NT2/D1 (cell line): Measurements from ENCODE around the gene CAMK1D.

Source experiments
- DNase-seq: peaks from one replicate; pipeline ENCODE4 v3.0.0-alpha.2; 2011; ENCODE audit warnings: low read depth, low spot score
- H3K27me3 ChIP-seq: 2 replicates; pipeline ENCODE4 v1.6.0; 2011; ENCODE audit warnings: mild to moderate bottlenecking; ENCODE audit not compliant: insufficient read length, insufficient read depth
- H3K36me3 ChIP-seq: 2 replicates; pipeline ENCODE4 v1.6.1; 2011; ENCODE audit warnings: mild to moderate bottlenecking, low read length, mixed read lengths; ENCODE audit not compliant: insufficient read depth, insufficient read length
- H3K4me1 ChIP-seq: 2 replicates; pipeline ENCODE4 v1.5.1; 2011; ENCODE audit not compliant: insufficient read depth, insufficient read length
- H3K4me3 ChIP-seq: 2 replicates; pipeline ENCODE4 v1.5.1; 2011; ENCODE audit warnings: low read depth; ENCODE audit not compliant: insufficient read length
- H3K9ac ChIP-seq: 2 replicates; pipeline ENCODE4 v1.6.0; 2011; ENCODE audit warnings: low read depth; ENCODE audit not compliant: insufficient read length
- H3K9me3 ChIP-seq: 2 replicates; pipeline ENCODE4 v1.5.1; 2011; ENCODE audit warnings: mild to moderate bottlenecking, low read length; ENCODE audit not compliant: insufficient read depth
- SUZ12 ChIP-seq: IDR thresholded peaks from 2 replicates; pipeline ENCODE4 v1.6.1; 2011; ENCODE audit not compliant: insufficient read length, insufficient read depth; ENCODE audit errors: extremely low read depth
- YY1 ChIP-seq: IDR thresholded peaks from 2 replicates; pipeline ENCODE4 v1.6.1; 2011; ENCODE audit not compliant: insufficient read length, insufficient read depth
- ZNF274 ChIP-seq: IDR thresholded peaks from 2 replicates; pipeline ENCODE4 v1.6.1; 2011; ENCODE audit warnings: mild to moderate bottlenecking, low read depth, low read length

Gene CAMK1D

DNA sequence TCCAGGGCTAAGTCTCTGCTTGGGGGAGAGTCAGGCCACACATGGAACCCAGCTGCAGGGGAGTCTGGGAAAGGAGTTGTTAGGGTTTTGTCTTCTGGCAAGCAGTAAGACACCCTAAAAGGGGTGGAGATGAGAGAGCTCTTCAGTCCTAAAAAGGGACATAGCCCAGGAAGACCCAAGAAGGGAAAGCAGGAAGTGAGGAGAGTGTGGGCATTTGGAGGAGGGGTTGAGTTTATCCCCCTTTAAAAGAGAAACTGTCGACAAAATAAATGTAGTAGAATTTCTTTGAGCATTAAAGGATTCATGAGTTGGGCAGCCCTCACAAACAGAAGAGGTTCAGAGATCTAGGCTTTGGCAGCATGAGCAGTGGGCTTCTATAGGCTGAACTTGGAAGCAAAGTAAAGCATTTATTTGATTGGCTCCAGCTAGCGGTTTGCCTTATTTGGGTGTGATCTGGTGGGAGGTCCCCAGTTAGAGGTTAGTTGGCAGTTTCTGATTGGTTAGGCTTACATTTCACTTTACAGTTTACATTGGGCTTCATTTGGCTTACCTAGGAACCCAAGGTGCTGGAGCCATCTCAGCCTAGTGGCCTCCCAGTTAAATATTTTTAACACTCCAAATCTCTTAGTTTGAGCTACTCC lies 246.7 kb downstream of the CAMK1D start:
- no peak for DNase-seq
- peaks cover 10% of the 10 kb centered on the region; the same call in 1 of the 2 replicates for H3K9me3 ChIP-seq

DNA sequence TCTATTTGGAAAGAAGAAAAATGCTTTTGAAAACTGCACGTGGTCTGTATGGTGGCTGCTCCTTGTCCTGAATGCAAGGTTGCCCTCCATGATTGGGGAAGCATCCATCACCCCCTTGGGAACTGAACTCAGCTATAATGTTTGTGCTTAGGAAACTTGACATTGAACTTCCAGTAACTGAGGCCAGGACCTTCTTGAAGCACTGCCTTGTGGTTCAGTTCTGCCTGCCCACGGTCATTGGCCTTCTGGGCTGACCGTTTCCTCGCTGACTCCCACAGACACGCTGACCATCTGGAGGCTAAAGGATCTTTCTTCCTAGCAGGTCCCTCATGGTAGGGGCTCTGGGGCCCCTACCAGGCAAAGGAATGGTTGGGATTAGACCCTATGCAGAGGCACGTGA lies 247.8 kb downstream of the CAMK1D start:
- no peak overlapping the region for H3K4me3 ChIP-seq
- no peaks in the 10 kb centered on the region for H3K36me3 ChIP-seq
- no peak for TF ChIP-seq ZNF274
- TF ChIP-seq SUZ12, result no peak
- TF ChIP-seq YY1, result no peak
- no peak overlapping the region for H3K9ac ChIP-seq
- H3K4me1 ChIP-seq, result no peaks in the 10 kb centered on the region
- H3K9me3 ChIP-seq, result peaks cover 10% of the 10 kb centered on the region; the same call in 1 of the 2 replicates
- no peaks in the 10 kb centered on the region for H3K27me3 ChIP-seq
- DNase-seq, result no peak

More for the DNA sequence above, 246.7 kb downstream of the CAMK1D start:
- TF ChIP-seq ZNF274 (no peak), YY1 (no peak), SUZ12 (no peak)
- H3K9ac ChIP-seq, result no peak overlapping the region
- H3K4me1 ChIP-seq, result no peaks in the 10 kb centered on the region
- no peaks in the 10 kb centered on the region for H3K27me3 ChIP-seq
- H3K36me3 ChIP-seq, result no peaks in the 10 kb centered on the region
- H3K4me3 ChIP-seq, result no peak overlapping the region

DNA sequence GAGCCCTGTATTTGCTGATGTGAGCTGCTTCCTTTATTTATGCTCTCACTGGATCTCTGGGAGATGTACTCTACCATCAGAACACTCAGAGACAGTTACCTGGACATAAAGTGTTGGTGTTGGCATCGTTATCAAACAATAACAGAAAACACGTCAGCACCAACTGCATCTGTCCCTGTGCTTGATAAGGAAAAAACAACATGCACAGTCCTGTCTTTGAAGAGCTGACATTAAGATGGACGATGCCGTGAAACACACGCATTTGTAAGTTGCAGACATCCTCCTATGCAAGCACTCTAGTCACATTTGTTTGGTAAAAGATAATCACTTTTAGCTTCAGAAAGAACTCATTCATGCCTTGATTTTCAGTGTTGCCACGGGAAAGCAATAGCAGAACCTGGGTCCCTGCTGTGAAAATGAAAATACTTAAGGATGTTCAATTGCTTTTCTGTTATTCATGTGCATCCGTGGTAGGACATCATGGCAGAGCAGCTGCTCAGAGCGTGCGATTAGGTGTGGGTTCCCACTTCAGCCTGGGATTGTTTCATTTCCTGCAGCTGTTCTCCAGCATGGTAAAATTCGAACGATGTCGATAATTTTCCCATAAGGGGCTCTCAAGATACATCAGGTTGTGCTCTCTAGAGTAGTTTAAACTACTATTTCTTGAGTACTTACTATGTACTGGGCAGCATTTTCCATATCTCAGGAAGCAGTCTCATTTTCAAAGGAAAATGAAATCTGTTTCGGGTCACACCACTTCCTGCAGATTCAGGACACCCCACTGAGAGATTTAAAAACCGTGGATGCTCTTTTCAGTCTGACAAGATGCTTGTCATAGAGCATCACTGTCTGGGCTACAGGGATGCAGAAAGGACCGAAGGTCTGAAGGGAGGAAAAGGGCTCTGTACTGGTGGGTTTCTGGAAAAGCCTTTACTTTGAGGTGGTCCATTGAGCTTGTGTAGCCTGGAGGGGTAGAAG lies 248.7 kb downstream of the CAMK1D start:
- H3K9ac ChIP-seq, result no peak overlapping the region
- no peaks in the 10 kb centered on the region for H3K36me3 ChIP-seq
- TF ChIP-seq SUZ12 (no peak), ZNF274 (no peak), YY1 (no peak)
- H3K27me3 ChIP-seq, result no peaks in the 10 kb centered on the region
- peaks cover 3% of the 10 kb centered on the region for H3K4me1 ChIP-seq
- no peak for DNase-seq
- peaks cover 10% of the 10 kb centered on the region; the same call in 1 of the 2 replicates for H3K9me3 ChIP-seq
- H3K4me3 ChIP-seq, result no peak overlapping the region

DNA sequence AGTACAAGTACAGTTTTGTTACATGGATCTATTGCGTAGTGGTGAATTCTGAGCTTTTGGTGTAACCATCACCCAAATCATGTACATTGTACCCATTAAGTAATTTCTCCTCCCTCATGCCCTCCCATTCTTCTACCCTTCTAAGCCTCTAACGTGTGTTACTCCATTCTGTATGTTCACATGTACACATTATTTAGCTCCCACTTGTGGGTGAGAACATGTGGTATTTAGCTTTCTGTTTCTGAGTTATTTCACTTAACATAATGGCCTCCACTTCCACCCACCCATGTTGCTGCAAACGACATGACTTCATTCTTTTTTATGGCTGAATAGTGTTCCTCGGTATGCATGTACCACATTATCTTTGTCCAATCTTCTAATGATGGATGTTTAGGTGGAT lies 251.3 kb downstream of the CAMK1D start:
- Histone ChIP-seq H3K36me3 (no peaks in the 10 kb centered on the region), H3K27me3 (no peaks in the 10 kb centered on the region), H3K9me3 (peaks cover 7% of the 10 kb centered on the region; the same call in 1 of the 2 replicates), H3K4me3 (no peak overlapping the region), H3K9ac (no peak overlapping the region), H3K4me1 (peaks cover 3% of the 10 kb centered on the region)
- TF ChIP-seq YY1, result no peak
- TF ChIP-seq SUZ12, result no peak
- TF ChIP-seq ZNF274, result no peak
- DNase-seq, result no peak

DNA sequence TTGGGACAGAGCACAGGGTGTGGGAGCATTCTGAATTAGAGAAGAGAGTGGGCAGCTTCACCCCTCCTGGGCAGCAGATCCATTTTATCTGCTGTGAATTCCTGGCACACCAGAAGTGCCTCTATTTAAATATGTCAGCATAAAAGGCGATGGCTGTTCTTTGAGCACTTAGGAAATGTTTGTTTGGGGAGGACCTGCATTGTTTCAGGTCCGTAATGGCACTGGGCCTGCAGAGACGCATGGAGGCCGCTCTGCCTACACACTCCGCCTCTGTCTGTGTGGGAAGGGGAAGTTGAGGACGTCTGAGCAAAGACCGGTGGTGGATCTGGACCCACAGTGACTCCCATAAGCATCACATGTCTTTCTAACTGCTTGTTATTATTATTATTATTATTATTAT lies 253.2 kb downstream of the CAMK1D start:
- Histone ChIP-seq H3K4me3 (no peak overlapping the region), H3K9me3 (no peaks in the 10 kb centered on the region), H3K9ac (no peak overlapping the region), H3K27me3 (no peaks in the 10 kb centered on the region), H3K36me3 (no peaks in the 10 kb centered on the region), H3K4me1 (peaks cover 3% of the 10 kb centered on the region)
- TF ChIP-seq ZNF274 (no peak), YY1 (no peak), SUZ12 (no peak)
- no peak for DNase-seq

DNA sequence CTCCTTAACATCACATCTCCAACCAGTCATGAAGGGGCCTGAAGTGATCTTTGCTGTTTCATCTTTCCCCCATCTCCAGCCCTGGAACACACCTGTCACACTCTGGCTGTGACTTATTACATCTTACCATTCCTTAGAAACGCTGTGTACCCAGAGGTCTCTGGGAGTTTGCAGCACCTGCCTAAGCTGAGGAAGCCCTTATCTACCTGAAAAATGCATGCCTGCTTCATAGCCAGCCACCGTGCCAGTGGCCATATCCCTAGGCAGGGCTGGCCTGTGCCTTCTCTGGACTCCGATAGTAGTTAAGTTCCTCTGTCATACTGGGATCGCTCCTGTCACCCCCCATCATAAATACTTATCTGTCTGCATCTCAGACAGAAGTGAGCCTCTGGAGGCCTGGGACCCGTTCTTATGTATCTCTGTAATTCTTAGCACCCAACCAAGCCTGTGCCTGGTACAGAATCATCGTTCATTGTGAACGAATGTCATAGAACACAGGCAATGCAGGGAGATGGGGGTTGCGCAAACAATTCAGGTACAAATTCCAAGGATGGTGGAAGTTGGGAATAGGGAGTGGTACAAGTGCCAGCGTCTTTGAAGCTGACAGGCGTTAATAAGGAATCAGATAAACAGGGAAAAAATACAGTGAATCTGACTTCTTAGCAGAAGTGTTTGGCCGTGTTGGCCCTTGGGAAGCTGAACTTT lies 254.6 kb downstream of the CAMK1D start:
- Histone ChIP-seq H3K9me3 (no peaks in the 10 kb centered on the region), H3K9ac (no peak overlapping the region), H3K36me3 (no peaks in the 10 kb centered on the region), H3K4me3 (no peak overlapping the region), H3K4me1 (peaks cover 3% of the 10 kb centered on the region), H3K27me3 (no peaks in the 10 kb centered on the region)
- no peak for TF ChIP-seq ZNF274
- TF ChIP-seq SUZ12, result no peak
- TF ChIP-seq YY1, result no peak
- no peak for DNase-seq
